Measurements from ENCODE around the gene GAPVD1. TPM values are rescaled to one million over a fixed set of nuclear protein-coding genes. Genes with fewer than 3 reads are reported as not detected.
A peak's percentile ranks its signal among the peaks of the same experiment; 100 is the strongest.
"Not testable (repeated sequence)": the region's sequence is repeated elsewhere in the genome, so short reads cannot be mapped to it uniquely, and the experiment has no call there.

Gene GAPVD1
- total RNA-seq, 1 experiment from 2014 or later, result 43.1 TPM

GRCh38 chr9:125372441-125373226 lies 111.0 kb downstream of the GAPVD1 start:
- DNase-seq (ENCODE audit: extremely low read depth, low read depth), result no peak

GRCh38 chr9:125374443-125375309 lies 113.0 kb downstream of the GAPVD1 start:
- DNase-seq (ENCODE audit: extremely low read depth, low read depth), result peak; percentile 79

GRCh38 chr9:125375820-125376219 lies 114.2 kb downstream of the GAPVD1 start:
- no peak for DNase-seq (ENCODE audit: extremely low read depth, low read depth)

- no peak for DNase-seq (ENCODE audit: extremely low read depth, low read depth)
Observed at GRCh38 chr9:125376261-125377226, 114.9 kb downstream of the GAPVD1 start.

GRCh38 chr9:125377584-125378250 lies 116.1 kb downstream of the GAPVD1 start:
- DNase-seq (ENCODE audit: extremely low read depth, low read depth), result no peak

GRCh38 chr9:125378778-125379177 lies 117.2 kb downstream of the GAPVD1 start:
- no peak for DNase-seq (ENCODE audit: extremely low read depth, low read depth)

GRCh38 chr9:125379208-125379607 lies 117.6 kb downstream of the GAPVD1 start:
- no peak for DNase-seq (ENCODE audit: extremely low read depth, low read depth)

- no peak for DNase-seq (ENCODE audit: extremely low read depth, low read depth)
Observed at GRCh38 chr9:125380406-125380805, 118.8 kb downstream of the GAPVD1 start.

GRCh38 chr9:125387861-125388524 lies 126.4 kb downstream of the GAPVD1 start:
- no peak for DNase-seq (ENCODE audit: extremely low read depth, low read depth)

GRCh38 chr9:125388978-125389377 lies 127.4 kb downstream of the GAPVD1 start:
- no peak for DNase-seq (ENCODE audit: extremely low read depth, low read depth)

- DNase-seq (ENCODE audit: extremely low read depth, low read depth), result no peak
Observed at GRCh38 chr9:125391704-125392103, 130.1 kb downstream of the GAPVD1 start.

- no peak for DNase-seq (ENCODE audit: extremely low read depth, low read depth)
Observed at GRCh38 chr9:125393426-125393825, 131.8 kb downstream of the GAPVD1 start.

GRCh38 chr9:125396799-125397198 lies 135.2 kb downstream of the GAPVD1 start:
- DNase-seq (ENCODE audit: extremely low read depth, low read depth), result no peak

- DNase-seq (ENCODE audit: extremely low read depth, low read depth), result no peak
Observed at GRCh38 chr9:125397736-125398135, 136.1 kb downstream of the GAPVD1 start.

- DNase-seq (ENCODE audit: extremely low read depth, low read depth), result no peak
Observed at GRCh38 chr9:125398243-125398642, 136.6 kb downstream of the GAPVD1 start.

GRCh38 chr9:125399165-125399564 lies 137.5 kb downstream of the GAPVD1 start:
- DNase-seq (ENCODE audit: extremely low read depth, low read depth), result no peak

- no peak for DNase-seq (ENCODE audit: extremely low read depth, low read depth)
Observed at GRCh38 chr9:125399666-125400065, 138.0 kb downstream of the GAPVD1 start.

GRCh38 chr9:125400232-125400631 lies 138.6 kb downstream of the GAPVD1 start:
- DNase-seq (ENCODE audit: extremely low read depth, low read depth), result not testable (repeated sequence)

All from NCI-H460 (cell line).